Cardiac fibroblast (primary cell): ENCODE results near the gene ZMAT5.

Source experiments
- DNase-seq, 2 donors: peaks; one replicate each; pipeline versions ENCODE4 v3.0.0 to v3.0.0-alpha.2; 2010; ENCODE audit warnings: low read depth in 2 of 2
- H3K4me3 ChIP-seq, 2 donors: replicated peaks in 1 of 2; 1 replicate in 1 of 2; 2 replicates in 1 of 2; pipeline ENCODE4 v1.5.1; 2011; ENCODE audit warnings: low read depth in 2 of 2, low read length in 2 of 2, mild to moderate bottlenecking in 2 of 2, moderate library complexity in 1 of 2
- TF ChIP-seq, protein P1 (sequence below): IDR thresholded peaks from one replicate; pipeline ENCODE4 v1.5.1; 2011; ENCODE audit warnings: low read depth, mild to moderate bottlenecking, low read length, inconsistent platforms

ZMAT5 gene

DNA sequence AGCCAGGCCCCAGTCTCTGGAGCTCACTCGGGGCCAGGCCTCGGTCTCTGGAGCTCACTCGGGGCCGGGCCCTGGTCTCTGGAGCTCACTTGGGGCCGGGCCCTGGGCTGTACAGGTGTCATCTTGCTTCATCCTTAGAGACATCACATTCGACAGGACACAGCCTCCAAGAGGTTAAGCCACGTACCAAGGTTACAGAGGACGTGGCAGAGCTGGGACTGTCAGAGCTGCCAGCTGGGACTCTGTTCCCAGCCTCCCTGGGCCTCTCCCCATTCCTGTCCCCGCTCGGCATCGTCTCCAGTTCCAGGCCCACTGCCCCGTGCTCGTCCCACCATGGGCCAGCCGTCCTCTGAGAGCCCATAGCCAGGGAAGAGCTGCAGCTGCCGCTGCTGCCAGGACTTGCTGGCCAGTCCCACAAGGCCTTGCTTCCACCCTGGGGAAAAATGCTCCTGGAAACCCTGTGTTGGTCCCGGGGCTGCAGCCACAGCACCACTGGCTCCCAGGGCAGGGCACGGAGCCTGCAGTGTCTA lies 27.4 kb downstream of the ZMAT5 start:
- TF ChIP-seq, protein P1, sequence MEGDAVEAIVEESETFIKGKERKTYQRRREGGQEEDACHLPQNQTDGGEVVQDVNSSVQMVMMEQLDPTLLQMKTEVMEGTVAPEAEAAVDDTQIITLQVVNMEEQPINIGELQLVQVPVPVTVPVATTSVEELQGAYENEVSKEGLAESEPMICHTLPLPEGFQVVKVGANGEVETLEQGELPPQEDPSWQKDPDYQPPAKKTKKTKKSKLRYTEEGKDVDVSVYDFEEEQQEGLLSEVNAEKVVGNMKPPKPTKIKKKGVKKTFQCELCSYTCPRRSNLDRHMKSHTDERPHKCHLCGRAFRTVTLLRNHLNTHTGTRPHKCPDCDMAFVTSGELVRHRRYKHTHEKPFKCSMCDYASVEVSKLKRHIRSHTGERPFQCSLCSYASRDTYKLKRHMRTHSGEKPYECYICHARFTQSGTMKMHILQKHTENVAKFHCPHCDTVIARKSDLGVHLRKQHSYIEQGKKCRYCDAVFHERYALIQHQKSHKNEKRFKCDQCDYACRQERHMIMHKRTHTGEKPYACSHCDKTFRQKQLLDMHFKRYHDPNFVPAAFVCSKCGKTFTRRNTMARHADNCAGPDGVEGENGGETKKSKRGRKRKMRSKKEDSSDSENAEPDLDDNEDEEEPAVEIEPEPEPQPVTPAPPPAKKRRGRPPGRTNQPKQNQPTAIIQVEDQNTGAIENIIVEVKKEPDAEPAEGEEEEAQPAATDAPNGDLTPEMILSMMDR: no peak
- no peak for DNase-seq
- no peak overlapping the region for H3K4me3 ChIP-seq

DNA sequence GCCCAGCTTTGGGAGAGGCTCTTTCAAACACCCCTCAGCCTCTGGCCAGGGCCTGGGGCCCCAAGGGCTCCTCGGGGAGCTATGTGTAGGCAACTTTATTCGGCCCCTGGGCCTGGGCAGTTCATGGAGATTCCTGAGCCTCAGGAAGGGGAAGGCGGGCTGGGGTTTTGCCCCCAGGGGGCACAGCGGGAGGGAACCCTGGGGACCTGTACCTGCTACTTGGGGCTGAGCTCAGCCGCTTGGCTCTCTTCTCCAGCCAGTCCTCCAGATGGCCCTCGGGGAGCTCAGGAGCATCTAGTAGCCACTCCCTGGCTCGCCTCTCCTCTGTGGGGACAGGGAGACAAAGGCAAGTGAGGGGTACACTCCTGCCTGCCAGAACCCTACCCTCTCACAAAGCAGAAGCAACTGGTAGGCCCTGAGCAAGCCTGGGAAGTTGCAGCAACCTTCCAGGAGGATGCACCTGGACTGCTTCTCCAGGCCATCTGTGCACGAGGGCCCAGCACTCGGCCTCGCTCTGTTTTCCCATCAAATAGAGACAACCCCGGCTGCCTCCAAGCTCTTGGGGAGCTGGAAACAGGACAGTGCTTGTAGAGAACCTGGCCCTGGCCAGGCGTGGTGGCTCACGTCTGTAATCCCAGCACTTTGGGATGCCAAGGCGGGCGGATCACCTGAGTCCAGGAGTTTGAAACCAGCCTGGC lies 28.5 kb downstream of the ZMAT5 start:
- no peak for DNase-seq
- H3K4me3 ChIP-seq: no peak overlapping the region
- TF ChIP-seq, protein P1: no peak

DNA sequence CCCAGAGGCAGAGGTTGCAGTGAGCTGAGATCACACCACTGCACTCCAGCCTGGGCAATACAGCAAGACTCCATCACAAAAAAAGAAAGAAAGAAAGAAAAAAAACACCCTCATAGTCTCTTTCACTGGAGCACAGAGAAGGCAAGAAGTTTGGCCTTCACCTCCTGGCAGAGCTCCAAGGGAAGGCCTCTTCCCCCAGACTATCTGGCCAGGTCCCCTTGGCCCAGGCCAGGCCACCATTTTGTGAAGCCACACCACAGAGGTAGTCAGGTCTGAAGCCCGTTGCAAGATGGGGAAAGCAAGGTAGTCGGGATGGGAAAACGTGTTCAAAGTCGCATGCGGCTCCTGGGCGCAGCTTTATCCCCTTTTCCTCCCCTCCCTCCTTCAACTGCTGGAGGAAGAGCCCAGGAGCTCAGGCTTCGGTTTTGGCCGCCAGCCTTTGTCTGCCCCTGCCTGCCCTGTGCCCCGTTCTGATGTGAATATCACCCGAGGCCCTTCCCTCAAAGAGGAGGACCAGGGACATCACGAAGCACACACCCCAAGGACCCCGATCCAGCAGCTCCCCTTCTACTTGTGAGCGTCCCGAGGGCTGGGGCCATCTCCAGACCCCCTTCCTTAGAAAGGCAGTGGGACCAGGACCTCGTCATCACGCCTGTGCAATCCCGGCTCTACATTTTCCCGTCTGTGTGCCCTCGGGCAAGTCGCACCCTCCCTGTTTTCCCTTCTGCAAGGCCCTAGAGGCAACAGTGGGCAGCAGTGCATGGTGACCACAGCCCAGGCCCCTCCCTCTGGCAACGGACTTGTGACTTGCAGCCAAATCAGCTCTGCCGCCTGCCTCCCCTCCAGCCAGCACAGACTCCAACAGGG lies 29.3 kb downstream of the ZMAT5 start:
- TF ChIP-seq, protein P1: no peak
- peak in 1 of 2 donors; percentile 8 for DNase-seq
- no peak overlapping the region for H3K4me3 ChIP-seq

DNA sequence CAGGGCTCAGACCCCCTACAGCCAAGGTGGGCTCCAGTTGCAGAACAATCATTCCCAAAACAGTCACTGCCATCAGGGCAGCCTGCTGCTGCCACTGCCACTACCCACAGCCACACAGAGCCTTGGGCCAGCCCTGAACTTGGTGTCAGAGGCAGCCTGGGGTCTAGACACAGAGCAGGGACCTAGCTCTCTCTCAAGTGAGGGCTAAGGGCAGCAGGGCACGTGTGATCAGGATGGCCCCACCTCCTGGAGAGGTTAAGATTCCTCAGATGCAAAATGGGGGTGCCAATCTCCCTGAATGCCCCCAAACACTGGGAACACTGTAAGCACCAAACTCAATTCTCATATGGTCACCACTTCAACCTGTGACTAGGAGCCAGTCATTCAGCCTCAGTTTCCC lies 31.4 kb downstream of the ZMAT5 start:
- no peak overlapping the region for H3K4me3 ChIP-seq
- TF ChIP-seq, protein P1: no peak
- no peak for DNase-seq

DNA sequence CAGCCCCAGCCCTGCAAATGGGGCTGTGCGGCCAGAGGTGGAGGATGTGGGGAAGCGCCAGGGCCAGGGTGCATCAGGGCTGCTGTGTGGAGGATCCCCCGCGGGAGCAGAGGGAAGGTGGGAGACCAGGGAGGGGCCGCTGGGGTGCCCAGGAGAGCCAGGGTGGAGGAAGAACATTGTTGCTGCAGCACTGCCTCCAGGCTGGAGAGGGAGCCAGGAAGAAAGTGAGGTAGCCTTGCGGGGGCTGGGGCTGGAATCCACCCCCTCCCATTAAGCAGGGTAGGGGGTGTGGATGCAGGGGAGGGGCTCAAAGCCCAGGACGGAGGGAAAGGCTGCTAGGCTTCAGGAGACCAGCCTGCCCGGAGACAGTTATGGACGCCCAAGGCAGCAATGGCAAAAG lies 32.0 kb downstream of the ZMAT5 start:
- TF ChIP-seq, protein P1: no peak
- no peak overlapping the region for H3K4me3 ChIP-seq
- no peak for DNase-seq

DNA sequence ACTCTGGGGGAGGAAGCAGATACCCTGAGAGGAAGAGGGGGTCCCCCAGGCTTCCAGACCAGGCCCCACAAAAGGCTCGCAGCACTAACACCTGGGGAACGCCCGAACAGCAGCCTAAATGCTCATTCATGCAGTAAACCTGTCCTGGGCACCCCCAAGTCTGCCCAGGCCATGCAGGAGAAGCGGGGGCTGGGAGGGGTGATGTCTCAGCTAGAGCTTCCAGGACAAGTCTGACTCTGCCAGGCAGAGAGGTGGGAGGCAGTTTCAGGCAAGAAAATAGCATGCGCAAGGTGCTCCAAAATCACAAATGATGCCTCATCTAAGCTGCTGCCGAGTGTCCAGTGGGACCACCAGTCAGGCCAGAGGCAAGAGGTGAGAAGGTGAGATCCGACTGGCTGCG lies 32.4 kb downstream of the ZMAT5 start:
- TF ChIP-seq, protein P1: no peak
- no peak for DNase-seq

More for the DNA sequence above, 32.4 kb downstream of the ZMAT5 start:
- no peak overlapping the region for H3K4me3 ChIP-seq
